Osteocyte (in vitro differentiated cells): ENCODE results near the gene DLGAP4. TPM values are rescaled to one million over a fixed set of nuclear protein-coding genes. Genes with fewer than 3 reads are reported as not detected.

Source experiments
- DNase-seq: peaks from one replicate; pipeline ENCODE4 v3.0.0; 2021; ENCODE audit warnings: mixed read lengths; ENCODE audit not compliant: unreplicated experiment; ENCODE audit errors: extremely low spot score
- H3K27ac Mint-ChIP-seq: one replicate; pipeline ENCODE4 v1.8.0; 2021; ENCODE audit warnings: mild to moderate bottlenecking, mixed read lengths; ENCODE audit not compliant: unreplicated experiment
- H3K27me3 Mint-ChIP-seq: one replicate; pipeline ENCODE4 v1.8.0; 2021; ENCODE audit warnings: mixed read lengths; ENCODE audit not compliant: unreplicated experiment
- H3K36me3 Mint-ChIP-seq: one replicate; pipeline ENCODE4 v1.8.0; 2021; ENCODE audit warnings: mixed read lengths; ENCODE audit not compliant: unreplicated experiment
- H3K4me1 Mint-ChIP-seq: one replicate; pipeline ENCODE4 v1.8.0; 2021; ENCODE audit warnings: mixed read lengths; ENCODE audit not compliant: unreplicated experiment
- H3K4me3 Mint-ChIP-seq: one replicate; pipeline ENCODE4 v1.8.0; 2021; ENCODE audit warnings: mild to moderate bottlenecking, moderate library complexity, mixed read lengths; ENCODE audit not compliant: unreplicated experiment
- H3K9me3 Mint-ChIP-seq: one replicate; pipeline ENCODE4 v1.8.0; 2021; ENCODE audit warnings: mixed read lengths; ENCODE audit not compliant: unreplicated experiment
- total RNA-seq: library from RNA; stranded (reverse); gene quantifications from 2 replicates; pipeline ENCODE4 v1.2.1, GENCODE V29; 2021
- TF ChIP-seq, protein P1 (sequence below): fragments of 200-600 bp; sonication (generic); IDR thresholded peaks from 2 replicates; pipeline ENCODE4 v1.5.0; 2021; ENCODE audit warnings: antibody characterized with exemption, mild to moderate bottlenecking, moderate library complexity

Gene DLGAP4
- total RNA-seq, 1 donor from 2014 or later = 134 TPM

DNA sequence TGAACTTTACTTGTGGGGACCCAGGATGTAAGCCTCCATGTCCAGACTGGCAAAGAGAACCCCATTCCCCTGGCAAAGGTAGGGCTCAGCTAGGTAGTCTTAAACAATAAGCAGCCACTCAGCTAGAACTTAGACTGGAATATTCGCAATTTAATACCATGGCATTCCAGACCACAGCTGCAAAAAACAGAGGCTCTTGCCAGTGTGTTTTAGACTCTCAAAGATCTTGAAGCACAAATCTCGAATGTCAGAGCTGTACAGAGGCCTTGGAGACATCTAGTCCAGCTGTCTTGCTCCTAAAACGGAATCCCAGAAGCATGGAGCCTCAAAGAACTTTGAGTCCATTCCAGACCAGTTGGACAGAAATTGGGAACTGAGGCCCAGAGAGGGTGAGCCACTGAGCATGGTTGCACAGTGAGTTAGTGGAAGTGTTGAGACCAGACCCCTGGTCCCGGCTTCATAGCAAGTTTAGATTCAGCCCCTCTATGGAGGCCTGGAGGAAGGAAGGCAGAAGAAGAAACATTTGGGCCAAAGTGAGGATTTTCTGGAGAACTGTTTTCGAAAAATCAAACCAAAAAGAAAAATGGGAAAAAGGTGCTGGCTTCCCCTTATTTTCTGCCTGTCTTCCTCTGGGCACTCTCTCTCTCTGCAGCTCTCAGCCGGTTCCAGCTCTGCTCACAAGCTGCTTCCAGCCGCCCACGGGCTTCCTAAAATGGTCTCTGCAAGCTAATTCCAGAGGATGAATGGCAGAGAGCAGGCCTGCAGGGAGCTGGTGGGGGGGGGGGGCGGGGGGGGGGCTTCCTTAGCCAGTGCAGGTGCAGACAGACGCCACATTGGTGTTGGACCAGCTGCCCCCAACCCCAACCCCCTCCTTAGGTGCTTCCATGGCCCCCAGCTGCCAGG lies 37.4 kb upstream of the DLGAP4 start:
- Mint-ChIP-seq H3K4me3 (no peak overlapping the region), H3K4me1 (no peaks in the 10 kb centered on the region), H3K27ac (no peak overlapping the region), H3K27me3 (peaks cover 10% of the 10 kb centered on the region), H3K9me3 (no peaks in the 10 kb centered on the region), H3K36me3 (no peaks in the 10 kb centered on the region)
- DNase-seq = peak; percentile 59
- TF ChIP-seq, protein P1, sequence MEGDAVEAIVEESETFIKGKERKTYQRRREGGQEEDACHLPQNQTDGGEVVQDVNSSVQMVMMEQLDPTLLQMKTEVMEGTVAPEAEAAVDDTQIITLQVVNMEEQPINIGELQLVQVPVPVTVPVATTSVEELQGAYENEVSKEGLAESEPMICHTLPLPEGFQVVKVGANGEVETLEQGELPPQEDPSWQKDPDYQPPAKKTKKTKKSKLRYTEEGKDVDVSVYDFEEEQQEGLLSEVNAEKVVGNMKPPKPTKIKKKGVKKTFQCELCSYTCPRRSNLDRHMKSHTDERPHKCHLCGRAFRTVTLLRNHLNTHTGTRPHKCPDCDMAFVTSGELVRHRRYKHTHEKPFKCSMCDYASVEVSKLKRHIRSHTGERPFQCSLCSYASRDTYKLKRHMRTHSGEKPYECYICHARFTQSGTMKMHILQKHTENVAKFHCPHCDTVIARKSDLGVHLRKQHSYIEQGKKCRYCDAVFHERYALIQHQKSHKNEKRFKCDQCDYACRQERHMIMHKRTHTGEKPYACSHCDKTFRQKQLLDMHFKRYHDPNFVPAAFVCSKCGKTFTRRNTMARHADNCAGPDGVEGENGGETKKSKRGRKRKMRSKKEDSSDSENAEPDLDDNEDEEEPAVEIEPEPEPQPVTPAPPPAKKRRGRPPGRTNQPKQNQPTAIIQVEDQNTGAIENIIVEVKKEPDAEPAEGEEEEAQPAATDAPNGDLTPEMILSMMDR = no peak

DNA sequence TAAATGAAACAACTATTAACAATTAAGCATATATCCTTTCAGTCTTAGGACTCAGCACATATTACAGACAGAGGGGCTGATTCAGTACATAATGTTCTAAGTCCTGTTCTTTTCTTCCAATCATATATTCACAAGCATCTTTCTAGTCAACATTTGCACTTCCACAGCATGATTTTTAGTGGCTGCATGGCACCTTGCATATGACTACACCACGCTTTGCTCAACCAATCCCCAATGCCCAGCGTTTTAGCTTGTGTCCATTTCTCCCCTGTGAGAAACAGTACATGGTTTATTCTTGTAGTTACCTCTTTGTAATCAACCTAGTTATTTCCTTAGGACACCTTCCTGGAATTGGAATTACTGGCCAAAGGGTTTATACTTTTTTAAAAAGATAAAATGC lies 36.6 kb upstream of the DLGAP4 start:
- no peak for DNase-seq
- Mint-ChIP-seq H3K27ac (no peak overlapping the region), H3K27me3 (peaks cover 4% of the 10 kb centered on the region)

DNA sequence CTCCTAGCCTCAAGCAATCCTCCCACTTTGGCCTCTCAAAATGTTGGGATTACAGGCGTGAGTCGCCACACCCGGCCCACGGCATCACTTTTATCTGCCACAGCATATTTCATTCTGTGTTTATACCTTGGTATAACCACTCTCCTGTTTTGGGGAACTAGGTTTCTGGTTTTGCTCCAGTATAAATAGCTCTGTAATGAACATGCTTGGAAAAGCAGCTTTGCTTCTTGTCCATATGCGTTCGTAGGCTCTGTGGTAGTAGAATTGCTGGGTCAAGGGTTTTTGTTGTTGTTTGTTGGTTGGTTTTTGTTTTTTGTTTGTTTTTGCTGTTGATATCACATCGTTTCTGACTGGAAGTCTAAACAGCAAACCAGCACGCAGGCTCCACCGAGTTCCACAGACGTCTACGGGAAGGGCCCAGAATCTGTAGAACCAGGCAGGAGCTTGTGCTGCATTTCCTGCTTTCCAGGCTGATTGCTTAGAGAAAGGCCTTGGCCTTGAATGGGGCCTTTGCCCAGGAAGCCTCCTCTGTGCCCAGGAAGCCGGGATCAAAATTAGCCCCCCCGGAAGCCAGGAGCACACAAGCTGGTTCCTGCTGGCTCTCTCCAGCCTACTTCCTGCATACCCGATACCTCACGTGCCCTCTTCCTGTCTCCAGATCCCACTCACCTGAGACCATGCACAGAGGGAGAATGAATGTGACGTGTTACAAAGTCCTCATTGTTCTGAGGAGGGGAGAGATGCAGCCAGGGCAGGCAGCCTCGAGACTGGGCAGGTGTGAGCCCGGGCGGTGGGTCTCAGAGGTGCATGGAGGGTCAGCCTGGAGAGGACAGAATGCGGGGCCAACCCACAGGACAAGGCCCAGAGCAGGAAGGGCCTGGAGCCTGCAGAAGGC lies 35.1 kb upstream of the DLGAP4 start:
- Mint-ChIP-seq H3K27ac (no peak overlapping the region), H3K27me3 (peaks cover 9% of the 10 kb centered on the region), H3K4me1 (no peaks in the 10 kb centered on the region), H3K4me3 (no peak overlapping the region), H3K36me3 (no peaks in the 10 kb centered on the region), H3K9me3 (no peaks in the 10 kb centered on the region)
- DNase-seq = peak; percentile 83
- TF ChIP-seq, protein P1 = no peak

More for the DNA sequence above, 36.6 kb upstream of the DLGAP4 start:
- H3K36me3 Mint-ChIP-seq = no peaks in the 10 kb centered on the region
- H3K9me3 Mint-ChIP-seq = no peaks in the 10 kb centered on the region
- TF ChIP-seq, protein P1 = no peak
- no peak overlapping the region for H3K4me3 Mint-ChIP-seq
- no peaks in the 10 kb centered on the region for H3K4me1 Mint-ChIP-seq

DNA sequence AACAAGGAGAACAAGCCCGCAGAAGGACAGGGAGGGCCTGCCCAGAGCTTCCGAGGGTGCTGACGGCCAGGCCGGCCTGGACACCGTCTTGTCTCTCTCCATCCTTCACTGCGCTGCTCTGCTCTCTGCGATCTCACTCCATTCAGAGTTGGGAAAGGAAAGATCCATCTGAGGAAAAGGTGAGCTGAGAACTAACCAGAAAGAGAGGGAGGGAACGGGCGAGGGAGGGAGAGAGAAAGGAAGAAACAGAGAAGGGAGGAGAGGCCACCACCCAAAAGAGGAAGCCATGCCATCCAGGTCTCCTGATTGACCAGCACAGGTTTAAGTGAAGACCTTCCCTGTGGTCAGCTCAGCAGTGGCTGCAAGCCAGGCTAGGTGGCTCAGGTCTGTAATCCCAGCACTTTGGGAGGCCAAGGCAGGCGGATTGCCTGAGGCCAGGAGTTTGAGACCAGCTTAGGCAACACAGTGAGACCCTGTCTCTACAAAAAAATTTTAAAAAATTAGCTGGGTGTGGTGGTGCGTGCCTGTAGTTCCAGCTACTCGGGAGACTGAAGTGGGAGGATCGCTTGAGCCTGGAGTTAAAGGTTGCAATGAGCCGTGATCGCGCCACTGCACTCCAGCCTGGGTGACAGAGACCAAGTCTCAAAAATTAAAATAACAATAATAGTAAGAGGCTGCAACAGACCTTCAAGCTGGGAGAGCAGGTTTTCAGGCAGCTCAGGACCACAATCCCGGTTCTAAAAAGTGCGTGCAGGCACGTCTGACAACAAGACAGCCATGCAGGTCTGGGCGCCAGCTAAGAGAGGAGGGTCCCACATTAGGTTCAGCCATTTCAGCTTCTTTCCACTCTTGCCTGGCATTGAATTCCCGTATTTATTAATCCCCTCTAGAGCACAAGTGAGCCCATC lies 34.2 kb upstream of the DLGAP4 start:
- Mint-ChIP-seq H3K27me3 (peaks cover 11% of the 10 kb centered on the region), H3K4me3 (no peak overlapping the region), H3K4me1 (no peaks in the 10 kb centered on the region), H3K36me3 (no peaks in the 10 kb centered on the region), H3K27ac (no peak overlapping the region), H3K9me3 (no peaks in the 10 kb centered on the region)
- DNase-seq = peak; percentile 51
- TF ChIP-seq, protein P1 = no peak
